Measurements from ENCODE around the gene MYCN. TPM values are rescaled to one million over a fixed set of nuclear protein-coding genes. Genes with fewer than 3 reads are reported as not detected.

MYCN gene
- total and polyA plus RNA-seq, 2 of the 4 experiments (the other 2 are of a cell fraction) = not detected

DNA sequence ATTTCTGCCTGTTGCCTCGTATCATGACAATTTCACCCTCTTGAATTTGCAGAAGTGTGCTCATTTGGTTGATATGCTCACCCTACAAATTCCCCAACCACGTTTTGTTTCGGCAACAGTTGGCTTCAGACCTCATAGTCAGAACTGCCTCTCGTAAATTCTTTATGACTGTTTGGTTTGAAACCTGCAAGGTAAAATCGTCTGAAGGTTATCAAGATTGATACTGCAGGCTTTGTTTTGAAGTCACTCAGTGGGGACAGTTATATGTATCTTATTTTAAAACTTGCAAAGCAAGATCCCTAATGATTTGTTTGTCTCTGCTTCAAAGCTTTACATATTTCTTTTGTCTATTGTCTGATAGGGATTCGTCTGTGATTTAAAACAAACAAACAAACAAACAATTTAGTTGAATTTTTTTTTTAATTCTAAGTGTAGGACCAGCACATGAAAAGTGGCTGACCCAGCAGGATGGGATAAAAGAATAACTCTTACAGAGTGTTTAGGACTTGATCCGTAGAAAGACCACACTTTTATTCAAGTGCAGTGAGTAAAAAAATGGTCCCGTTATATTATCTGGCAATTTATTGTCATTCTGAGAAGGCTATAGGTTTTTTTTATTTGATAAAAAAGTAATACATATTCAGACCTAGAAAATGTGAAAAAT is 45.7 kb upstream of the MYCN start:
- H4K20me1 ChIP-seq (ENCODE audit: insufficient read depth, low read length) = no peaks in the 10 kb centered on the region
- BruUV-seq (replicated peaks) = no TSS peak
- CTCF ChIA-PET = no interaction called here

More for the DNA sequence above, 45.7 kb upstream of the MYCN start:
- Histone ChIP-seq H3K9me3 (ENCODE audit: control insufficient read depth, insufficient read depth, low read length) (peaks cover 33% of the 10 kb centered on the region), H2BK5ac (ENCODE audit: low read depth, low read length, poor library complexity, severe bottlenecking) (no peak overlapping the region), H3K79me1 (ENCODE audit: low read depth in 1 of 2, low read length in 2 of 2) (no peaks in the 10 kb centered on the region), H2AK5ac (ENCODE audit: low read depth, low read length) (no peak overlapping the region), H3K4me1 (ENCODE audit: control insufficient read depth, insufficient read depth, low read length) (no peaks in the 10 kb centered on the region), H3K4me3 (ENCODE audit: insufficient read depth, low read depth, low read length) (no peak overlapping the region), H3K27me3 (ENCODE audit: control insufficient read depth, insufficient read depth, low read length) (no peaks in the 10 kb centered on the region), H3K27ac (ENCODE audit: insufficient read depth, low read length) (no peak overlapping the region), H2BK15ac (ENCODE audit: low read depth, low read length) (no peak overlapping the region), H3K36me3 (ENCODE audit: control insufficient read depth, insufficient read depth, low read length) (no peaks in the 10 kb centered on the region), H2BK120ac (ENCODE audit: low read depth, low read length) (no peak overlapping the region), H3K18ac (ENCODE audit: low read depth, low read length) (no peak overlapping the region), H4K8ac (ENCODE audit: low read depth in 2 of 2, low read length in 2 of 2) (no peak overlapping the region), H3K14ac (replicated peaks; ENCODE audit: low read depth, low read length) (no peak overlapping the region), H2AFZ (replicated peaks; ENCODE audit: low read length, poor library complexity) (no peak overlapping the region), H2AK9ac (replicated peaks; ENCODE audit: low read depth, low read length, poor library complexity) (no peak overlapping the region), H3K4me2 (ENCODE audit: low read depth, low read length) (no peak overlapping the region), H3K56ac (ENCODE audit: extremely low read depth, insufficient read depth, low read length) (no peak overlapping the region), H3K4ac (ENCODE audit: low read depth, low read length) (no peak overlapping the region), H3K9me1 (ENCODE audit: insufficient read depth, low read length) (no peaks in the 10 kb centered on the region), H4K91ac (ENCODE audit: insufficient read depth, low read depth, low read length) (no peak overlapping the region), H3K9ac (ENCODE audit: low read depth, low read length) (no peak overlapping the region), H4K5ac (ENCODE audit: low read depth, low read length) (no peak overlapping the region), H2BK20ac (ENCODE audit: low read depth, low read length) (no peak overlapping the region), H3K23ac (ENCODE audit: low read depth, low read length) (no peak overlapping the region)
- ATAC-seq (ENCODE audit: low read depth) (no peak), DNase-seq (no peak)
- POLR2A ChIA-PET (ENCODE audit: unreplicated experiment) = no interaction called here
- intact Hi-C loops (cut with micrococcal nuclease) = no loop called here
- dilution Hi-C loops (cut with HindIII; ENCODE audit: low sequenced_read_pairs, unreplicated experiment) = no loop called here
- in situ Hi-C loops (cut with MboI; ENCODE audit: low sequenced_read_pairs) = no loop called here
- WGBS, 2 experiments (ENCODE audit: extremely low coverage in 2 of 2, insufficient read length in 1 of 2) = no CpG with 5 or more reads among the region's 8 CpGs
- TF ChIP-seq POLR2A (IDR thresholded peaks at IDR 0.05; ENCODE audit: low read depth, low read length) = no peak
- no peak for TF ChIP-seq CEBPB (IDR thresholded peaks at IDR 0.05; ENCODE audit: low read depth, low read length)
- no peak for TF ChIP-seq RCOR1 (IDR thresholded peaks at IDR 0.05; ENCODE audit: insufficient replicate concordance, low read length)
- no peak for TF ChIP-seq CTCF (conservative IDR thresholded peaks at IDR 0.05; ENCODE audit: low read depth, low read length)
- TF ChIP-seq MAFK (IDR thresholded peaks at IDR 0.05; ENCODE audit: low read depth, low read length) = no peak
- TF ChIP-seq MAZ (IDR thresholded peaks at IDR 0.05; ENCODE audit: borderline replicate concordance, low read depth, low read length) = no peak
- no peak for TF ChIP-seq SMC3 (IDR thresholded peaks at IDR 0.05; ENCODE audit: low read depth, low read length)
- TF ChIP-seq MXI1 (IDR thresholded peaks at IDR 0.05; ENCODE audit: borderline replicate concordance, low read depth, low read length) = no peak
